Duodenal mucosa (tissue), 2 donors: Measurements from ENCODE around the gene DAD1.
A peak's percentile ranks its signal among the peaks of the same experiment; 100 is the strongest.

Experiments
- H3K27ac ChIP-seq: one replicate; pipeline ENCODE4 v1.7.0; 2013; ENCODE audit warnings: low read depth, low read length
- H3K27me3 ChIP-seq, 2 donors: one replicate each; pipeline ENCODE4 v1.7.0; 2013; ENCODE audit warnings: low read length in 2 of 2, control low read depth in 1 of 2; ENCODE audit not compliant: insufficient read depth in 2 of 2, control insufficient read depth in 1 of 2
- H3K36me3 ChIP-seq, 2 donors: one replicate each; pipeline ENCODE4 v1.7.0; 2013; ENCODE audit warnings: low read length in 2 of 2, control low read depth in 1 of 2; ENCODE audit not compliant: insufficient read depth in 2 of 2, control insufficient read depth in 1 of 2
- H3K4me1 ChIP-seq, 2 donors: one replicate each; pipeline ENCODE4 v1.7.0; 2013; ENCODE audit warnings: low read length in 2 of 2, control low read depth in 1 of 2; ENCODE audit not compliant: insufficient read depth in 2 of 2, control insufficient read depth in 1 of 2
- H3K4me3 ChIP-seq, 2 donors: one replicate each; pipeline ENCODE4 v1.7.0; 2013; ENCODE audit warnings: low read length in 2 of 2, low read depth in 1 of 2
- H3K9ac ChIP-seq, 2 donors: one replicate each; pipeline ENCODE4 v1.7.0; 2013; ENCODE audit warnings: low read length in 2 of 2, low read depth in 1 of 2
- H3K9me3 ChIP-seq, 2 donors: one replicate each; pipeline ENCODE4 v1.7.0; 2013; ENCODE audit warnings: low read length in 2 of 2, control low read depth in 1 of 2; ENCODE audit not compliant: control insufficient read depth in 1 of 2

The DAD1 gene

DNA sequence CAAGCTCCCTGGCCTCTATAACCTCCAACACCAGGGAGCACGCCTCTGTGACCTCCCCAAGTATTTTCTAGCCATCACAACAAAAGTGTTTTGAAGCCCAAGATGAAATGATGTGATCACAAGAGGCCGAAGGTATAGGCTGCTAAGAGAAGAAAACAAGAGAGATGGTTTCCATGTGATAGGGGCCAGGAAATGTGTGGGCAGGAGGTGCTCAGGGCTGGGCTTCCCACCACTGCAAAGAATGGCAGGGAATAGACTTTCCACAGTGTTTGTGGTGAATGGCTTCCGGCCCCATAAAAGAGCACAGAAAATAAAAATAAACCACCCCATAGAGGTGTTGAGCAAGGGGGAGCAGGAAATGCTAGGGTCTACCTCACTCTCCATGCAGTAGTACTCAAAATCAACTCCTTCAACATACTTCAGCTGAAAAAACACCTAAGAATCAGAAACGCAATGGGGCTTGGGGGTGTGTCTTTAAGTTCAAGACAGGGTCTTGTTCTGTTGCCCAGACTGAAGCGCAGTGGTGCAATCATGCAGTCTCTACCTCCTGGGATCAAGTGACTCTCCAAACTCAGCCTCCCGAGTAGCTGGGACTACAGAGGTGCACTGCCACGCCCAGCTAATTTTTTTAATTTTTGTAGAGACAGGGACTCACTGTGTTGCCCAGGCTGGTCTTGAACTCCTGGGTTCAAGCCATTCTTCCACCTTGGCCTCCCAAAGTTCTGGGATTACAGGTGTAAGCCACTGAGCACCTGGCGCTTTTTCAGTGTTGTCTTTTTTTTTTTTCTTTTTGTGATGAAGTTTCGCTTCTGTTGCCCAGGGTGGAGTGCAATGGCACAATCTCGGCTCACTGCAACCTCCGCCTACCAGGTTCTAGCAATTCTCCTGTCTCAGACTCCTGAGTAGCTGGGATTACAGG is 27.1 kb downstream of the DAD1 start:
- H3K27ac ChIP-seq, result no peak overlapping the region
- peak overlapping the region; percentile 20 to 22 for H3K9ac ChIP-seq
- H3K36me3 ChIP-seq, result peaks cover 9 to 20% of the 10 kb centered on the region in 2 donors

GRCh38 chr14:22561366-22561660 is 27.7 kb downstream of the DAD1 start:
- peaks cover 9 to 20% of the 10 kb centered on the region in 2 donors for H3K36me3 ChIP-seq
- peak overlapping the region in 1 of 2 donors; percentile 20 for H3K9ac ChIP-seq
- no peak overlapping the region for H3K27ac ChIP-seq
- H3K4me3 ChIP-seq, result no peak overlapping the region
- H3K4me1 ChIP-seq, result peaks cover 63 to 68% of the 10 kb centered on the region in 2 donors
- no peaks in the 10 kb centered on the region for H3K9me3 ChIP-seq
- no peaks in the 10 kb centered on the region for H3K27me3 ChIP-seq

More for the DNA sequence above, 27.1 kb downstream of the DAD1 start:
- H3K9me3 ChIP-seq, result no peaks in the 10 kb centered on the region
- peaks cover 57 to 66% of the 10 kb centered on the region in 2 donors for H3K4me1 ChIP-seq
- no peak overlapping the region for H3K4me3 ChIP-seq
- no peaks in the 10 kb centered on the region for H3K27me3 ChIP-seq

GRCh38 chr14:22560662-22561365 is 28.2 kb downstream of the DAD1 start:
- Histone ChIP-seq H3K36me3 (peaks cover 5 to 20% of the 10 kb centered on the region in 2 donors), H3K27me3 (no peaks in the 10 kb centered on the region), H3K9me3 (no peaks in the 10 kb centered on the region), H3K9ac (peak overlapping the region in 1 of 2 donors; percentile 20), H3K4me3 (no peak overlapping the region), H3K4me1 (peaks cover 67 to 72% of the 10 kb centered on the region in 2 donors), H3K27ac (peak overlapping the region; percentile 54)

GRCh38 chr14:22559041-22559440 is 30.0 kb downstream of the DAD1 start:
- H3K9me3 ChIP-seq, result no peaks in the 10 kb centered on the region
- no peak overlapping the region for H3K4me3 ChIP-seq
- no peaks in the 10 kb centered on the region for H3K27me3 ChIP-seq
- peaks cover 65 to 69% of the 10 kb centered on the region in 2 donors for H3K4me1 ChIP-seq
- peaks cover 0 to 6% of the 10 kb centered on the region in 2 donors for H3K36me3 ChIP-seq
- peak overlapping the region in 1 of 2 donors; percentile 60 for H3K9ac ChIP-seq
- H3K27ac ChIP-seq, result no peak overlapping the region

DNA sequence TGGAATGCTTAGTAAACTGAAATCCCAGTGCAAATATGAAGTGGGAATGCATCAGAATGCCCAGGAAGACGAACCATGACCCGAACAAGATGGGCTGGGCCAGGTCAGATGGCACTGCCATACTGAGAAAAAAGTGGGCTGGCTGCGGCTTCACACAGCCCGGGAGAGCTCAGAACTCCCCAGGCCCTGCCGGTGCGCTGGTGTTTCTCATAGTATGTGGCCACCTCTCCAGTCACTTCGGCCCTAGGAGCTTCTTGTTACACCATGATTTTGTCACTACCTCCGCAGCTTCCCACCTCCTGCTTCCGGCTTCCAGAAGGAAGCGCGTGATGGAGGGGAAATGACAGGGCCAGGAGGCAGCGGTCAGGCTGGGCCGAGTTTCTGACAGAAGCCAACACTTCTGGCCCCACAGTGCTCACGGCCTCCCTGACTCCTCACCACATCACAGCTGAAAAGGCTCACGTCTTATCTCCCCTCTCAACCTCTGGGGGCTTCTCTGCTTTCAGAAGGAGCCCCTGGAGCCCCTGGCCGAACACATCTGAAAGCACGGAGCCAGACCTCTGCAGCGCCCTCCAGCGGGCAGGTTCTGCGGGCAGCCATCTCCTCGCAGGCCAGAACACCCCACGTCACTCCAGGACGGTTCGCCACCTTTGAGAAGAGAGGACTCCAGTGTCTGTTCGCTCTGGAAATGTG is 30.7 kb downstream of the DAD1 start:
- Histone ChIP-seq H3K27me3 (no peaks in the 10 kb centered on the region), H3K4me3 (no peak overlapping the region), H3K27ac (no peak overlapping the region), H3K4me1 (peaks cover 65 to 69% of the 10 kb centered on the region in 2 donors), H3K36me3 (no peaks in the 10 kb centered on the region), H3K9me3 (no peaks in the 10 kb centered on the region), H3K9ac (peak overlapping the region; percentile 53 to 60)

GRCh38 chr14:22557846-22558220 is 31.2 kb downstream of the DAD1 start:
- H3K4me3 ChIP-seq, result no peak overlapping the region
- H3K9ac ChIP-seq, result peak overlapping the region; percentile 53 to 60
- no peaks in the 10 kb centered on the region for H3K9me3 ChIP-seq
- no peaks in the 10 kb centered on the region for H3K27me3 ChIP-seq
- peaks cover 63 to 67% of the 10 kb centered on the region in 2 donors for H3K4me1 ChIP-seq
- no peaks in the 10 kb centered on the region for H3K36me3 ChIP-seq
- H3K27ac ChIP-seq, result no peak overlapping the region

DNA sequence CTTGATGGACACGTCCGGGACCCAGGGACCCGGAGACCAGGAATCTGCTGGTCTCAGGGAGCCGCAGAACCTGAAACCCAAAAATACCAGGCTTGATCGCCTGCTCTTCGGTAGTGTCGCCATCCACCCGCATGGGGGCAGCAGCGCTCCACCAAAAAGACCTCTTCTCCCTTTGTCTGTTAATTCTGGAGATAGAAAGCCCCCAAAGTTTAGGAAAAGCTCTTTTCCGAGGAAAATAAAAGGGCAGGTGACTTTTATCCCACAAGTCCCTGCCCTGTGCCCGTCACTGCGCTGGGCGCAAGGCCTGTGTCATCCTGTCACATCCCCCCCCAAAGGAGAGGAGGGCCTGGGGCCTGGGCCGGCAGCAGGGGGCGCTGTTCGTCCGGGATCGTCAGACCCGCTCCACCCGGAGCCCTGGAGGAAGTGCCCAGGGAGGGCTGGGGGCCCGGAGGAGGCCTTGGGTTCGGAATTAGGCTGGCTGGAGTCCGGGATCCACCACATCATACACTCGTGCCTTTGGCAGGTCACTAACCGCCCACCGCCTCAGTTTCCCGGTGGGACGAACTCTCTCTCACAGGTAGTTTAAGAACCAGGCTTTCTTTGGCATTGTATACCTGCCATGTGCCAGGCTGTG is 31.9 kb downstream of the DAD1 start:
- Histone ChIP-seq H3K4me3 (peak overlapping the region; percentile 56 to 60), H3K27me3 (no peaks in the 10 kb centered on the region), H3K36me3 (no peaks in the 10 kb centered on the region), H3K9ac (peak overlapping the region; percentile 58 to 60), H3K27ac (peak overlapping the region; percentile 79), H3K4me1 (peaks cover 61% of the 10 kb centered on the region in 2 donors), H3K9me3 (no peaks in the 10 kb centered on the region)

DNA sequence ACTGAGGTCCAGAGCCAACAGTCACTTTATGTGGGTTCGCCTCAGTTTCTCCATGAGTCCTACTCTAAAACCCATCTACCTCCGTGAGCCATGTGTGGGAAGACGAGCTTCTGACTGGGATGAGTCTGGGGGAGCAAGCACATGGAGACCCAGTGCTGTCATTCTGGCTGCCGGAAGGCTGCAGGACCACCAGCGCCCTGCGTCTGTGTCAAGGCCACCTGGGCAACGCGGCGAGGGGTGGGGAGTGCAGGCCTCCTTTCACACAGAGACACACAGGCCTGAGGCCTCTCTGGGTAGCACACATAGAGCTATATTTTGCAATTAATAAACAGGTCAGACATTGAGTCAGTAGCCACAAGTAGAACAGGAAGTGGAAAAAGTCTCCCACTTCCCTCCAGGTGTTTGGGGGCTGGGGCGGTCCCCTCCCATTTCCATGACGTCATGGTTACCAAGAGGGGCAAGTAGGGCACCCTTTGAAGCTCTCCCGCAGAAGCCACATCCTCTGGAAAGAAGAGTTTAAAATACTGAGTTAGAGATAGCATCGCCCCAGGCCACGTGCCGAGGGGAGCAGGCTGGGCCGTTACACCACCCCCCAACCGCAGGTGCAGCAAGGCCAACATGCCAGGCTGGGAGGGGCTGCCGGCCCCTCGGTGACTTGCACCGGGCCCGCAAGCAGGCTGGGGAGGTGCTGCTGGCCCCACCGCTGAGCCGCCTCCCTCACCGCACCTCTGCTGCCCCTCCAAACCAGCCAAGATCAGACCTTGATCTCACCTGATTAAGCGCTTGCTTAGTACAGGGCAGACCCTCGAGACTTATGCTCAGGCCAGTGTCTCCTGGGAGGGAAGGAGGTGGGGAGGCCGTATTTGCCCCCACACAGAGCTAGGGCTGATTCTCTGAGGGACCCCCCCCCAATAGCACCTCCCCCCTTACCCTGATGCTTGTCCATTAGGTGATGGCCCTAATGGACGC is 32.7 kb downstream of the DAD1 start:
- Histone ChIP-seq H3K9me3 (no peaks in the 10 kb centered on the region), H3K27me3 (no peaks in the 10 kb centered on the region), H3K4me3 (peak overlapping the region; percentile 56 to 60), H3K36me3 (no peaks in the 10 kb centered on the region), H3K9ac (peak overlapping the region; percentile 58 to 60), H3K4me1 (peaks cover 52 to 58% of the 10 kb centered on the region in 2 donors), H3K27ac (peak overlapping the region; percentile 79)
